ENCODE data around the gene COA1.
"Not testable (repeated sequence)": the region's sequence is repeated elsewhere in the genome, so short reads cannot be mapped to it uniquely, and the experiment has no call there.

COA1 gene

DNA sequence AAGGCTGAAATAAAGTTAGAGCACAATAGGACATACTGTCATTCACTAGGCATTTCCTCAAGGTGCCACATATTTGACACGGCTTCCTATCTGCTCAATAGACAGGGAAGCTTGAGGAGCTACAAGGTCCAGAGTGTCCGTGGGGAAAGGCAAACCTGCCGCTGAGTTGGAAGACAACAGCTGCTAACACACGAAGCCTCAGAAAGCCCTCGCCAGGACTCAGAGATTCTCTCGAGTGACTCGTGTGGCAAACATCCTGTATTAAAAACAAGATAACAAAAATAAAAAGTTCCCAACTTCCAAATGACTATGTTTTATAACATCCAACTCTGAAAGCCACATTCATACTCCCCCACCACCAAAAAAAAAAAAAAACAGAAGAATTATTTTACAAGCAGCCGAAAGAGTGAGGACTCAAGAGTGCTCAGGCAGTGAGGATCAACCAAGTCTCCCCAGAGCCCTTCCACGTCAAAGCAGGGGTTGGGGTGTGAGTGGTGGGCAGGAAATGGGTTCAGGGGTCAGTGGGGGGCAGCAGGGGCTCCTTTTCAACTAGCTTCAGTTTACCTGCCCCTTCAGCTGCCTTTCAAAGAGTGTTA is 78.8 kb downstream of the COA1 start:
- DNase-seq, result no peak

DNA sequence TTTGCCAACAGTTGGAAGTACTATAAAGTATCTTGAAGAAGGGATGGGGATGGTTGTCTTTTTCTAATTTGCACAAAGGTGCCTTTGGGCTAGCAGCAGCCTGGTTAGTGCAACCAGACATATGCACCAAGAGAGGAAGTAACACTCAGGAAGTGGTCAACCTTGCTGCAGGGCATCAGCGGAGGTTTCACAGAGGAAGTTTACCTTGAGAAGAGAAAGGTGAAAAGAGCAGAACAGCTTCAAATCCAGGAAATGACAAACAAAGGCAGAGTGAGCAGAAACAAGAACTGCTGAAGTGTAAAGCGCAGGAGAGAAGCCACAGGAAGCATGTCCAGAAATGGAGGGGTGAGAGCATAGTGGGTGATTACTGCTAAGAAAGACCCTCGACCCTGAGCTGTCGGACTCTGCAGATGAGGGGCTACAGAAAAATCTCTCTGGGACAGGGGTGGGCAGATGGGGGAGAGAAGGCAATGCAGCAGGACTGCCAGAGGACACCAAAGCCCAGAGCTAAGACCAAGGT is 79.5 kb downstream of the COA1 start:
- DNase-seq, result peak in 3 of 4 experiments; percentile 6 to 24 (median 13)

DNA sequence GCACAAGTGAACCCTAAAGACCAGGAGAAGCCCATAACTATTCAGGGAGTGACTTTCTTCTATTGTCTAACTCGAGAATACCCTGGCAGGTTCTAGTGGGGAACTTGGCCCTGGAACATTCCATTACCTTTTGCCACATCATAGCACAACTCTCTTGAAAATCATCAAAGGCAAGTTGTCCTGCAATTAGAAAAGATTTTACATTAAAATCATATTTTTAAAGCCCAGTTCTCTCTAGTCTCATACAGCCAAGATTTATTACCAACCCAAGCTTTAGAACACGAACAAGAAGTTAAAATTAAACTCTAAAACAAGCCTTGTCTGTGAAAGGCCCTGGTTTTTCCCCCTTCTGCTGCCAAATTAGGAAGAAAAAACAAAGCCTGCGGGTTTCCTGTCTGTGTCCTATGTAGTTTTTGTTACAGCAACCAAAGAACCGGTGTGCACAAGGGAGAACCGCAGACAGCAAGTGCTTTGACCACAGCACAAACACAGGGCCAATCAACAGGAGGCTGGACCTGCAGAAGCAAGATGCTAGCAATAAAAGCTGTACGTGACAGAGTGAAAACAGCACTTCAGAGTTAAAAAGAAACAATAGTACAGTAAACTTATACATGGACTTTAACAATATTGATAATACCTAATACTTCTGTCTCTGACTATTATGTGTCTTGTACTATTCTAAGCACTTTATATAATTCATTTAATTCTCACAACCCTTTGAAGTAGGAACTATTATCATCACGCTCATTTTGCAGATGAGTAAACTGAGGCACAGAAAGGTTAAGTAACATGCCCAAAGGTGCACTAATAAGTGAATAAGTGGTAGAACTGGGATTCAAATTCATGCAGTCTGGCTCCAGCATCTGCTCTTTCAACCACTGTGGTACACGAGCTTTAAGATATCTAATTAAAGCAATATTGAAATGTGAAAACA is 80.6 kb downstream of the COA1 start:
- DNase-seq, result peak in 3 of 4 experiments; percentile 5 to 28 (median 21)

DNA sequence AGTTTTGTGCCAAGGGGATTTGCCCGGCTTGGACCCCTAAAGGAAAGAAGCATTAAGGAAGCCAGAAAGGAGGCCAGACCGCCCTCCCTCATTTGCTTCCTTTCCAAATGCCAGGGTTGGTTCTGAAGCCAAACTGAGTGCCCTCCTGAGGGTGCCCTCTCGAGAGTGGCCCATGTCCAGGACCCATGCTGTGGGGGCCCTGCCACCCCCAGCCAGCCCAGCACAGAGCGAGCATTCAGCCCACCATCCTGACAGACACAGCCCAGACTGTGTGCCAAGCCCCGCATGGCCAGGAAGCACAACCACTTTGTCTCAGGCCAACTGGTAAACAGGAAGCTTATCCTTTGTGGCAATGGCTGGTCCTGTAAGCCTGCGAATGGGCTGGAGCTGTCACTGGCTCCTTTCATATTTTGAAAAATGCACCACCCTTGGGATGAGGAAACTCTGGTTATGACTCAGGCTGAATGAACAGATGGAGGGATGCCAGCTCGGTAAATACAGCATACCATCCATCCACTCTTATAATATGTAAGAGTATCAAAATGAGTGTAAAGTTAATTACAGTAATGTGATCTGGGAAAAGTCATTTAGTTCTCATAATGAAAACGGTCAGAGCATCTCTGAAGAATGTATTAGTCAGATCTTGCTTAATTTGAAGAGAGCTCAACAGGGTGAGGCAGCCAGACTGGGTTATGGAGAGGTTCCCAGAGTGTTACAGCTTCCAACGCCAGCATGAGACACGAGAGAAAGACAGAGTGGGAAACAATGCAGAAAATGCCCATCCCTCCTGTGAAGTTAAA is 81.5 kb downstream of the COA1 start:
- DNase-seq, result peak; percentile 47 to 62 (median 60)

DNA sequence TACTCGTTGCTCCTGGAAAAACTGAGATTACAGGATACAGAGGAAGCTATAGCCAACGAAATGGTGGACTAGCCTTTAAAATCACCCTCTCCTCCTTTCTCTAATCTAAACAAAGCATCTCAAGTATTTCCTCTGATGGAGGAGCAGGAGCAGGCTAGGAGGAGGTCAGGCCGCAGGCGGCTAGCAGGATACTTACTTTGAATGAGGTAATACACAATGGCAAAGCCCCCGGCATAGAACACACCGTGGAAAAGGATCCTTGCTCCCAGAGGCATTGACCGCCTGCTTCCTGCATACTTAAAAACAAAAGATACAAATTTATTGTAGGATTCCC is 82.0 kb downstream of the COA1 start:
- no peak for DNase-seq

DNA sequence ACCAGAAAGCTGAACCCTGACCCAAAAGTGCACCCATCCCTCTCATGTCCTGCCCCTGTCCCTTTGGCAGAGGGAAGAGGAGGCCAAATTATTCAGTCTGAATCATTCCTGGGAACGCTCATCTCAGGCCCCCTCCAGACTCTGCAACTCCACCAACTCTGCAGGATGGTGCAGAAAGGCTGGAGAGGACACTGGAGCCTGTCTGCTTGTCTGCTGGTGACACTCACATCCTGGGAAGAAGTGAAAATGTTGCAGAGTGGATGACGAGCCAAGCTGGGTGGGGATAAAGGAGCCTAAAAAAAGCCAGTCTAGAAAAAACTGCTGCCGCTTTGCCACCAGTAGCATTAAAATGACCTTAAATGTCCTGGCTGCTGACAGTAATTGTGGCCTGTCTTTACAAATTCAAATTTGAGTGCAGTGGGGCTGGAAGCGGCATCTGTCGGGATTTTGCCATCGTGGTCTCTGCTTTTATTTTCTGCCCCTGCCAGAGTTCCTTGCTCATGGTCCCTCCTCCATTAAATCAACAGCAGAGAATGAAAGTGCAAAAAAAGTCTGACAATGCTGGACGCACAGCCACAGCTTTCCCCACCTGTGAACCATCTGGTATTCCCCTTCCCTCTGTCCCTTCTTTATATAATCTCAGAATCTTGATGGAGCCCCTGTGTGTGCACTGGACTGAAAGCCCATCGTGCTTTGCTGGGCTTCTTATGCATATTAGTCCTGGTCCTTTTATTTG is 82.6 kb downstream of the COA1 start:
- DNase-seq, result no peak

DNA sequence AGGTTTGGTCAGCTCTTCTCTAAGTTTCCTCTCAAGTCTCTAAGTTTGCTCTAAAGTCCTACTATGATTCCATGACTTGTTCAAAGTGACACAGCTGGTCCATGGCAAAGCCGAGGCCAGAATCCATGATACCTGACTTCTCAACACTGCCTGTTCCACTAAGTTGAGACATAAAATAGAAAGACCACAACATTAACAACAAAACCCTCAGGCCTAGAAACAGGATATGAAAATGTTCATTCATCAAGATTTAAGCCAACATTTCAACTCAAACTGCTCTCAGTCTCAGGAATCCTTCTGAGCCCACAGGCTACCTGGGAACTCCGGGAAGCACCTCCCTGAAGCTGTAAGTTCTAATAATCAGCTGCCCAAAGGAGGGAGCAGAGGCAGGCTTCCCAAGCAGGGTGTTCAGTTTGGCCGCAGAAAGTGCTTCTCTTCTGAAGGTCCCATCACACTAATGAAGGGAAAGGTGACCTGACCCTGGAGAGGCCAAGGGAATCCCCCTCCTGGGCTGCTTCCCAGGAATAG is 83.6 kb downstream of the COA1 start:
- no peak for DNase-seq

DNA sequence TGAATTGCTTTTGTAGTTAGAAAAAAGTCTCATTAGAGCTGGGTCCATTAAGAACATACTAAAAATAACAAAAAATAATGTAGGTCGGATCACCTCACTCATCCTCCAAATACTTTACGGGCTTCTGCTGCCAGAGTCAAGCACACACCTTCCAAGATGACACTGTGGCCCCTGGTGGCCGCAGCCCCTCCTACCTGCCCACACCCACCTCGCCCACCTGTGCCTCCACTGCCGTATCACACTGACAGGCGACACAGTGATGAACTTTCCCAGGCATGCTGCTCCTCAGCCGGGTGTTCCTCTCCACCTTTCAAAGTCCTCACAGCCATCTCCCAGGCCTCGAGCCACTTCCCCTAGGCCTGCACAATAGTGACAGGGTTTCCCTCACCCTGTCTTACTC is 85.5 kb downstream of the COA1 start:
- no peak for DNase-seq

DNA sequence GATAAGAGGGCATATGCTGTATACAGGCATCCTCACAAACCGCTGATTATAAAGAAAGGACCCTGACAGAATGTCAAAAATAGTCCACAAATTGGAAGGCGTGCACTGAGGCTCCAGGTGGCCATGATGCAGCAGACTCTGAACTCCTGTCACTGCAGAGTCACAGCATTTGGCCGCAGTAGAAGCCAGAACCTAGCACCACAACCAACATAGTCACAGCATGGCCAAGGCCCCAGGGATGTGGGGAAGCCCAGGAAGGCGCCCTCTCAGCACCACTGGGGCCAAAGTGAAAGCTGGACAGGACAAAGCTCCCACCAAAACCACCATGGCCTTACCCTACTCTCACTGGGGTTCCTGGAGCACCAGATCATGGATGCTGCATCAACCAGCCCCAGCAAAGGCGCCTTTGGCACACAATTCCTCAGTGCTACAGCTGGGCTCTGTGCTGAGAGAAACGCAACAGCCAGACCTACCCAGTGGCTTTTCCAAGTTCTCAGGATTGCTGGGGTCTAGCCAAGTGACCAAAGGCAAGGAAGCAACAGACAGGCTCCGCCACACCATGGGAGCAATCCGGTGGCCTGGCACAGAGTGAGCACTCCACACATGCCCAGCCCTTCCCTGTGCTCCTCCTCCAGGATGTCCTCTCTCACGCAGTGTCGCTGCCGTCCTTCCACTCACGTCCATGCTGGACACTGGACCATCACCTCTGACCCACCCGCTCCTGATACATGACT is 86.3 kb downstream of the COA1 start:
- no peak for DNase-seq

DNA sequence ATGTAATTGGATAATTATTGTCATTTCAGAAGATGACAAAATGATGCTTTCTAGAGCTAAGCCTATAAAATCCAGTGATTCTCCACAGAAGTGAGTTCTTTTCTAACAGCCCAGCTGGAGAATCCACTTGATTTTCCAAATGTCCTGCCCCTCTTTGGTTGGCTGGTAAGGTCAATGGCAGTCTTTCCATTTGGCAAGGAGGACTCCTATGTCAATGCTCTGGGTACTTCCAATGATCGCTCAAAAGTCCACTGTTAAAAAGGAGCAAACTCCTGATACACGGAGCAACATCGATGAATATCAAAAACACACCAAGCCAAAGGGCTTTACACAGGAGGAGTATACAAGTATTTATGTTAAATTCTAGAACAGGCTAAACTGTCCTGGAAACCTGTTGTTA is 88.6 kb downstream of the COA1 start:
- no peak for DNase-seq

DNA sequence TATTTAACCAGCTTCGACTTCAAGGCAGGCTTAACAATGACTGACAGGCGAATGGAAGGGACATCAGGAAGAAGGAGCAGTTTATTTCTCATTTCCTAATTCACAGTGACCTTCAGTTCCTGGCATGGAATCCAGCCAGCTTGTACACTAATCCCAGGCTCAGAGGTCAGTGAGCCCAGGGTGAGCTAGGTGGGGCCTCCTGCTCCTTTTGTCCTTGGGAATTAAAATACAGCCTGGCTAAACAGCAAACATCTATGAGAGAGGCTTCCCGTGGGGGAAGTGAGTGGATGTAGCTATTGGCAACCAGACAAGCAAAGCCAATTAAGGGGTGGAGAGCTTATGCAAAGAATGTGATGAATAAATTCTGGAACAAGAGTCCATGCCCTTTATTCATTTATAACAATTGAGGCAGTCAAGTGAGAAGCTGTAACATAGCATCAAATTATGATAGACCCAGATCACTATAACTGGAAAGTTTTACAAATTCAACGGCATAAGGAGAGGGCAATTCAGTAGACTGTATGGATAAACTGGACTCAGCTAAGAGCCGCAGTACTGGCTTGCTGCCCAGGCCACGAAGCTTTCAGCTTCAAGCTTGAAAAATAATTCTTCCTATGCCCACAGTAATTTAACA is 89.3 kb downstream of the COA1 start:
- no peak for DNase-seq

DNA sequence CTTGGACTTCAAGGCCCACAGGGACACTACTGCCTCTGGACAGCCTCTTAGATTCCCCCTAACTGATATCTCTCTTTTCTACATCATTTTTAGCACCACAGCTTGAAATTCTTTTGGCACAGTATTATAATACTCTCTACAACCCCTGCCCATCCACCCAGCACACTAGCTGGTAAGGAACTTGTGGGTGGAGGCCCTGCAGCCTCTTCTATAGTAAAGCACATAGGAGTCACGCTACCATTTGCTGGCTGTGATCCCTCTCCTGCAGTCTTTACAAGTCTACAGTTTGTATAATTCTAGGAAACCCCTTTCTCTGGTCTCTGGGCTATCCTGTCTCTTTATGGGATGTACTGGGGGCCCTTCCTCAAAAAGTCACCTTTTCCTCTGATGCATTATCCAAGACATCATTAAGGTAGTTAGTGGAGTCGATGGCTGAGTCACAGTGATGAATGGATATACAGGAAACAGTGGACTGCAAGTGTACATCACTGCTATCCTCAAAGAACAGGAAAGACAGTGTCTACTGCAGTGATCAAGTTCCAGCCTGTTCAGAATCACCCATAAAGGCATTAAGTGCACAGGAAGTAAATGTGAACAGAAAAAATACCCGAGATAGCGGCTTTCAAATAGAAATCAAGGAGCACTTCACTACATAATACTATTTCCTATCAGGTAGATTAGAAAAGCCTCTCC is 92.1 kb downstream of the COA1 start:
- DNase-seq, result no peak

DNA sequence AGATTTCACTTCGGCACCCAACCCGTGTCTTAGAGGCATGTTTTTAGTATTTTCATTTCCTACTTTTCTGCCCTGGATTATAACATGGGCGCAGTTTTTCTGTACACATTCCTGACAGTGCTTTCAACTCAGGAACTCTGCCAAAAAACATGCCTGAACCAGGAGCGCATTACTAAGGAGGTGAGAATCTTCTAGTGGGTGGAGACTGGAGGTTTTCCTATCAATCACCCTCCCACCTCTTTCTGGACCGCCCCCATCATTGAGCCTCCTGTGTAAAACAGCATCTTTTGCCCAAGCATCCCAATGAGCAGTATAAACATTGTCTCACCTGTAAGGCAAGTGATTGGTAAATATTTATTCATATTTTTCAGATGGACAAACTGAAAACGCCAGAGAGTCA is 93.2 kb downstream of the COA1 start:
- no peak for DNase-seq

DNA sequence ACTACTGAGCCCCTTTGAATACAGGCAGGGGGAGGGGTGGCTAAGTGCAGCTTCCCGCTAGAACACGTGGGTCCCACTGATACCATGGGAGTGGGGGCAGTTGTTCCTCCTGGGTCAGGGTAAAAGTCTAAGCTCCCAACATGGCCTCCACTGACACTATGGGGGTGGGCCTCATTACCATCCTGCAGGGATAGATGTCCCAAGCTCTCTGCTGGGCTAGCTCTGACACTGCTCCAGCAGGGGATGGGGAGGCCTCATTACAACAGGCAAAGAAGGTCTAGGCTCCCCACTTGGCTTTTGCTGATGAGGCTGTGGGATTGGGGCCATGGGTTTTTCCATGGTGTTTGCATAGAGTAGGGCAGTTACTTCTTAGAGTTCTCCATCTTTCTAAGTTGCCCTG is 94.9 kb downstream of the COA1 start:
- DNase-seq, result no peak

DNA sequence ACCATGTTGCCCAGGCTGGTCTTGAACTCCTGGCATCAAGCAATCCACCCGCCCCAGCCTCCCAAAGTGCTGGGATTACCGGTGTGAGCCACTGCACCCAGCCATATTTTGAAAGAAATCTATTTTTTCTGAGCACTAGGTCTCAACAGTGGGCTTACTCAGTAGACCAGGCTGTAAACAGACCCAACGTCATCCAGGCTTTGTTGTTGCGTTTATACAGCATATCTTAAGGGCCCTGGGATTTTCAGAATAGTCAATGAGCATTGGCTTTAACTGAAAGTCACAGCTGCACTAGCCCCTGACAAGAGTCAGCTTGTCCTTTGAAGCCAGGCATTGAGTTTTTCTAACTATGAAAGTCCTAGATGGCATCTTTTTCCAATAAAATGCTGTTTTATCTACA is 96.6 kb downstream of the COA1 start:
- DNase-seq, result no peak

DNA sequence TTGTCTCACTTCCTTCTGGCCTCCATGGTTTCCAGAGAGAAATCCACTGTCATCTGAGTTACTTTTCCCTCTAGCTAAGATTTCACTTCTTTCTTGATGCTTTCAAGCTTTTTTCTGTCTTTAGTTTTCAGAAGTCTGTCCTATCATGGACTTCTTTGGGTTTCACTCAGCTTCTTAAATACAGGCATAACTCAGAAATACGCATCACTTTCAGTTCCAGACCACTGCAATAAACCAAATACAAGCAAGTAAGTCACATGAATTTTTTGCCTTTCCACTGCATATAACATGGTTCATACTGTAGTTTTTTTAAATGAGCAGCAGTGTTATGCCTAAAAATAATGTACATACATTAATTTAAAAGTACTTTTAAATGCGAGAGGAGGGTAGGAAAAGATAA is 97.8 kb downstream of the COA1 start:
- no peak for DNase-seq

DNA sequence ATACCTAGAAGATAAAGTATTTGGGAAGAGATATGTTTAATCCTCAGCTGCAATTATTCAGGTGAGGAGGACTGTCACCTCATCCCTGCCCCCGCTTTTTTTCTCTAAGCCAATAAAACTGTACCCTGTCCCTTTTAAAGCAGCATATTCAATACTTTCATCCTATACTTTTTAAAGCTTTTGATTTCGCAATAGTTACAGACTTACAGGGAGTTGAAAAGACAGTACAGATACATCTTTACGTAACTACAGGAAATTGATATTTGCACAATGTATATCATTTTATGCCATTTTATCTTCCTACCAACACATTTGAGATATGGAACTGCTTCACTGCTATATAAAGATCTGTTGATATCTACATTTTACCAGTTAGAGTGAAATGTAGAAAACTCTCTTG is 98.8 kb downstream of the COA1 start:
- DNase-seq, result no peak

DNA sequence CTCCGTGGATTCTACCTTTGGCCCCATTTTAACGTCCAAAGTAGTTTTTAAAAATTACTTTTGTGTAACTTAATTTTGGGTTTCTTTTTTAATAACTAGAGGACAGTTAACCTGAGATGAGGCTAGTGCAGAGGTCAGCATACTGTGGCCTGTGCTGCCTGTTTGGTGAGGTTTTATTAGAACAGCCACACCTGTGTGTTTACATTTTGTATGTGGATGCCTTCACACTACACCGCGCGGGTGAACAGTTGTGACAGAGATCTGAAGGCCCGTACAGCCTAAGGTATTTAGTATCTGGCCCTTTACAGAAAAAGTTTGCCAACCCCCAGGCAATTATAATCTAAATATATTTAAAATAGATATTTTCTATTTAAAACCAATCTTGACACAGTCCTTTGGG is 99.5 kb downstream of the COA1 start:
- no peak for DNase-seq

DNA sequence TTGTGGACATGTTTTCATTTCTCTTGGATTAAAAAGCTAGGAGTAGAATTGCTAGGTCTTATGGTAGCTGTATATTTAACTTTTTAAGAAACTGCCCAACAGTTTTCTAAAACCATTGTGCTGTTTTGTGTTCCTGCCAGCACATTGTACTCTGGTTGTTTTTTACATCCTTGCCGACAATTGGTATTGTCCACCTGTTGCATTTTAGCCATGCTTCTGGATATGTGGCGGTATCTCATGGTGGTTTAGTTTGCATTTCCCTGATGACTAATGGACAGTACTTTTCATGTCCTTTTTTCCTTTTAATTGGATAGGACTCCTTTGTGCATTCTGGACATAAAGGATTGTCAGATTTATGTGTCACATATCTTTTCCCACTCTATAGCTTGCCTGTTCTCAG is 100.9 kb downstream of the COA1 start:
- no peak for DNase-seq

DNA sequence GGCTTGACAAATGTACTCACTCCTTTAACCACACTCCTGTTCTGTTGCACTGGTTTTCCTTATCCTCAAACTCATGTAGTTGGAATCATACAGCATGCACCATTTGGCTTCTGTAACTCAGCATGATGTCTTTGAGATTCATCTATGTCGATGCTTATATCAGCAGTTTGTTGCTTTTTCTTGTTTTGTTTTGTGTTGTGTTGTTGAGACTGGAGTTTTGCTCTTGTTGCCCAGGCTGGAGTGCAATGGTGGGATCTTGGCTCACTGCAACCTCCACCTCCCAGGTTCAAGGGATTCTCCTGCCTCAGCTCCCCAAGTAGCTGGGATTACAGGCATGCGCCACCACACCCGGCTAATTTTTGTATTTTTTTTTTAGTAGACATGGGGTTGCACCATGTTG is 101.5 kb downstream of the COA1 start:
- not testable (repeated sequence) for DNase-seq

DNA sequence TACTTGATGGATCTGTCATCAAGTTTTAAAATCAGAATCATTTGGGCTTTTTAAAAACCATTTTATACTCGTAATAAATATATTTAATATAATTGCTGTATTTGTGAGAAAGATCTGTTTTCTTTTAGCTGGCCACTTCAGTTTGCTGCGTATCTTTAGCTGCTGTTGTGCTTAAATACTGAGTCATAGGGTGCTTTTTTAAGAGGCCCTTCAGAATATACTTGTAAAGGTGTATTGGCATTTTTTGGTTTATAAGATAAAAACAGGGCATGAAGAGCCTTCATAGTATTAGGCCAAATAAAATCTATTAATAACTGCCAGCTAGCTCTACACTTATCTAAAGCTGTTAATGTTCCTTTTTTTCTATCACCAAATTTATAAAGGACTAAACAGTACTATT is 102.6 kb downstream of the COA1 start:
- DNase-seq, result no peak

Measured in suppressor macrophage (primary cell).